HCT116 (cell line): ENCODE data around the gene SORT1. TPM values are rescaled to one million over a fixed set of nuclear protein-coding genes. Genes with fewer than 3 reads are reported as not detected.
"Not testable (repeated sequence)": the region's sequence is repeated elsewhere in the genome, so short reads cannot be mapped to it uniquely, and the experiment has no call there.

ENCODE experiments used
- ATAC-seq: fragments of 200-7000 bp; cut with Tn5 transposase; 2 replicates; pipeline ENCODE4 v1.9.1; 2020; ENCODE audit warnings: mild to moderate bottlenecking, moderate library complexity
- BruUV-seq: library from RNA; stranded (reverse); fragments of 400-500 nt; replicated peaks from 2 replicates; lab custom pipeline; 2021; lab: Mats Ljungman, UMichigan
- CTCF ChIA-PET: fragments of 300-600 bp; sonication (Branson Sonifier 250); formaldehyde crosslinking; loops from one replicate; lab custom pipeline; 2021; ENCODE audit warnings: antibody characterized with exemption; lab: Charles Lee
- POLR2A ChIA-PET: fragments of 300-600, 350-600 bp; sonication (Branson Sonifier 250); formaldehyde crosslinking; loops from one replicate; lab custom pipeline; 2021; ENCODE audit warnings: antibody characterized with exemption; lab: Charles Lee
- RAD21 ChIA-PET, 2 experiments: fragments of 300-600 bp; sonication (Branson Sonifier 250); formaldehyde crosslinking; loops; one replicate each; lab custom pipeline; 2023; ENCODE audit warnings: low total read pairs in 2 of 2; ENCODE audit not compliant: uncharacterized antibody in 2 of 2, unreplicated experiment in 2 of 2, low non-redundant PET in 1 of 2; lab: Charles Lee
- DNase-seq: peaks from one replicate; pipeline ENCODE4 v3.0.0-alpha.2; 2010; ENCODE audit warnings: low read depth, low spot score
- H2AFZ ChIP-seq: fragments of 200-600 bp; shearing (Covaris generic), sonication (generic); 2 replicates; pipeline ENCODE4 v1.6.1; 2017; ENCODE audit warnings: low read depth, mixed run types, mixed read lengths, antibody characterized with exemption, low read length; ENCODE audit not compliant: poor library complexity, severe bottlenecking
- H3K27ac ChIP-seq: 2 replicates; pipeline ENCODE4 v1.5.1; 2012; ENCODE audit warnings: low read depth, low read length
- H3K27me3 ChIP-seq: fragments of 200-600 bp; sonication (generic); 2 replicates; pipeline ENCODE4 v1.6.1; 2016; ENCODE audit warnings: mixed run types, low read length, mixed read lengths; ENCODE audit not compliant: insufficient read depth
- H3K36me3 ChIP-seq, 2 experiments: fragments of 200-500 bp in 1 of 2; fragments of 200-600 bp in 1 of 2; sonication (Bioruptor generic) in 1 of 2; sonication (generic) in 1 of 2; 2 replicates each; pipeline versions ENCODE4 v1.5.1 to v1.6.1; 2014 to 2016; ENCODE audit warnings: low read length in 2 of 2, inconsistent platforms in 1 of 2, mixed read lengths in 1 of 2, mixed run types in 1 of 2; ENCODE audit not compliant: insufficient read depth in 2 of 2, control insufficient read depth in 1 of 2
- H3K4me1 ChIP-seq, 2 experiments: fragments of 200-600 bp in 1 of 2; sonication (generic) in 1 of 2; 2 replicates each; pipeline versions ENCODE4 v1.5.1 to v1.6.1; 2012 to 2017; ENCODE audit warnings: low read length in 2 of 2, inconsistent platforms in 1 of 2, mild to moderate bottlenecking in 1 of 2, mixed read lengths in 1 of 2, mixed run types in 1 of 2, moderate library complexity in 1 of 2; ENCODE audit not compliant: insufficient read depth in 2 of 2, control insufficient read depth in 1 of 2
- H3K4me2 ChIP-seq: fragments of 200-600 bp; sonication (generic); 2 replicates; pipeline ENCODE4 v1.6.1; 2017; ENCODE audit warnings: mixed run types, low read length, mixed read lengths
- H3K4me3 ChIP-seq, 2 experiments: fragments of 200-600 bp in 1 of 2; sonication (generic) in 1 of 2; replicated peaks in 1 of 2; 2 replicates each; pipeline ENCODE4 v1.5.1; 2011 to 2016; ENCODE audit warnings: low read length in 2 of 2, control low read depth in 1 of 2, low read depth in 1 of 2, mild to moderate bottlenecking in 1 of 2, mixed read lengths in 1 of 2, mixed run types in 1 of 2
- H3K79me2 ChIP-seq: fragments of 200-600 bp; sonication (generic); 2 replicates; pipeline ENCODE4 v1.6.1; 2017; ENCODE audit warnings: mild to moderate bottlenecking, mixed run types, low read length, moderate library complexity, mixed read lengths; ENCODE audit not compliant: insufficient read depth
- H3K9ac ChIP-seq: fragments of 200-600 bp; sonication (generic); 2 replicates; pipeline ENCODE4 v1.6.1; 2016; ENCODE audit warnings: low read length, mixed read lengths
- H3K9me2 ChIP-seq: fragments of 200-600 bp; sonication (generic), shearing (Covaris generic); 2 replicates; pipeline ENCODE4 v1.6.1; 2017; ENCODE audit warnings: mixed run types, mild to moderate bottlenecking, moderate library complexity; ENCODE audit not compliant: insufficient read depth
- H3K9me3 ChIP-seq, 2 experiments: fragments of 200-500 bp in 1 of 2; fragments of 200-600 bp in 1 of 2; sonication (Bioruptor generic) in 1 of 2; sonication (generic) in 1 of 2; 2 replicates each; pipeline ENCODE4 v1.6.1; 2014 to 2017; ENCODE audit warnings: low read length in 2 of 2, mixed read lengths in 2 of 2, inconsistent platforms in 1 of 2, low read depth in 1 of 2, mild to moderate bottlenecking in 1 of 2, mixed run types in 1 of 2, moderate library complexity in 1 of 2; ENCODE audit not compliant: control insufficient read depth in 1 of 2, insufficient read depth in 1 of 2
- H4K20me1 ChIP-seq: fragments of 200-600 bp; sonication (generic), shearing (Covaris generic); 2 replicates; pipeline ENCODE4 v1.6.1; 2017; ENCODE audit warnings: mixed run types, mild to moderate bottlenecking, moderate library complexity; ENCODE audit not compliant: insufficient read depth
- CEBPB ChIP-seq: IDR thresholded peaks from 2 replicates; pipeline ENCODE4 v1.6.1; 2012; ENCODE audit warnings: low read depth
- EGR1 ChIP-seq: IDR thresholded peaks from 2 replicates; pipeline ENCODE4 v1.6.1; 2012; ENCODE audit warnings: low read depth
- EZH2 ChIP-seq: fragments of 200-600 bp; sonication (generic); IDR thresholded peaks from 2 replicates; pipeline ENCODE4 v1.6.1; 2017; ENCODE audit warnings: antibody characterized with exemption, mixed run types
- EZH2phosphoT487 ChIP-seq: fragments of 200-600 bp; IDR thresholded peaks from 2 replicates; pipeline ENCODE4 v1.6.1; 2018; ENCODE audit warnings: antibody characterized with exemption, borderline replicate concordance
- FOSL1 ChIP-seq: IDR thresholded peaks from 2 replicates; pipeline ENCODE4 v1.6.1; 2012; ENCODE audit warnings: low read depth
- JUND ChIP-seq: IDR thresholded peaks from 2 replicates; pipeline ENCODE4 v1.6.1; 2012
- POLR2AphosphoS5 ChIP-seq: IDR thresholded peaks from 2 replicates; pipeline ENCODE4 v1.6.1; 2011; ENCODE audit warnings: mild to moderate bottlenecking, low read depth, low read length, moderate library complexity
- SIN3A ChIP-seq: IDR thresholded peaks from 2 replicates; pipeline ENCODE4 v1.6.1; 2012; ENCODE audit warnings: low read depth
- SP1 ChIP-seq: IDR thresholded peaks from 2 replicates; pipeline ENCODE4 v1.6.1; 2012; ENCODE audit warnings: low read depth
- SRF ChIP-seq: IDR thresholded peaks from 2 replicates; pipeline ENCODE4 v1.6.1; 2012; ENCODE audit warnings: low read depth
- TCF7L2 ChIP-seq: IDR thresholded peaks from 2 replicates; pipeline ENCODE4 v1.7.0; 2011; ENCODE audit warnings: borderline replicate concordance, inconsistent platforms; ENCODE audit not compliant: insufficient read depth, insufficient read length; ENCODE audit errors: extremely low read depth
- YY1 ChIP-seq: IDR thresholded peaks from 2 replicates; pipeline ENCODE4 v1.6.1; 2011; ENCODE audit warnings: low read length, low read depth, moderate library complexity, mild to moderate bottlenecking; ENCODE audit not compliant: insufficient replicate concordance; ENCODE audit errors: extremely low read depth
- ZFX ChIP-seq: fragments of 450-650 bp; IDR thresholded peaks from 2 replicates; pipeline ENCODE4 v1.6.1; 2017
- intact Hi-C: fragments of 100-400 bp; cut with micrococcal nuclease; formaldehyde crosslinking; loops from 2 replicates; pipeline ENCODE4 v1.10.0; 2022
- total RNA-seq: library from RNA; stranded (reverse); gene quantifications from one replicate; pipeline ENCODE4 v1.2.1, GENCODE V29; 2021; ENCODE audit not compliant: unreplicated experiment
- TF ChIP-seq, protein P1 (sequence below): IDR thresholded peaks from 2 replicates; pipeline ENCODE4 v1.6.1; 2012
- TF ChIP-seq, protein P2 (sequence below): IDR thresholded peaks from 2 replicates; pipeline ENCODE4 v1.6.1; 2011; ENCODE audit warnings: mild to moderate bottlenecking, low read length, moderate library complexity; ENCODE audit not compliant: insufficient replicate concordance; ENCODE audit errors: extremely low read depth
- TF ChIP-seq, protein P3 (sequence below): IDR thresholded peaks from 2 replicates; pipeline ENCODE4 v1.6.1; 2012; ENCODE audit warnings: low read depth

The SORT1 gene
- total RNA-seq, 1 experiment from 2014 or later = 20.2 TPM

DNA sequence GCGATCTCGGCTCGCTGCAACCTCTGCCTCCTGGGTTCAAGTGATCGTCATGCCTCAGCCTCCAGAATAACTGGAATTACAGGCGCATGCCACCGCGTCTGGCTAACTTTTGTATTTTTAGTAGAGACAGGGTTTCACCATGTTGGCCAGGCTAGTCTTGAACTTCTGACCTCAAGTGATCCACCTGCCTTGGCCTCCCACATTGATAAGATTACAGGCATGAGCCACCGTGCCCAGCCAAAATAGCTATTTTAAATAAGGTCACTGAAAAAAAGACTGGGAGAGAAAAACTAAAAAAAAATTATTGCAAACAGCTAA is 2.5 kb downstream of the SORT1 start:
- CTCF ChIA-PET, H3K36me3 ChIP-seq, BruUV-seq, H3K9me3 ChIP-seq, DNase-seq, H3K9me2 ChIP-seq, RAD21 ChIA-PET, H3K27ac ChIP-seq, POLR2A ChIA-PET, H3K4me2 ChIP-seq, H3K9ac ChIP-seq, H4K20me1 ChIP-seq, H3K79me2 ChIP-seq, H3K4me3 ChIP-seq, H3K27me3 ChIP-seq, ATAC-seq, H2AFZ ChIP-seq: not testable (repeated sequence)
- intact Hi-C loops = loop anchor here (2.0 to 5.0 kb wide), 3 partner anchors 20 to 1613 kb away; no protein-coding TSS in a partner anchor
- peaks cover 11 to 21% of the 10 kb centered on the region in 2 experiments for H3K4me1 ChIP-seq

DNA sequence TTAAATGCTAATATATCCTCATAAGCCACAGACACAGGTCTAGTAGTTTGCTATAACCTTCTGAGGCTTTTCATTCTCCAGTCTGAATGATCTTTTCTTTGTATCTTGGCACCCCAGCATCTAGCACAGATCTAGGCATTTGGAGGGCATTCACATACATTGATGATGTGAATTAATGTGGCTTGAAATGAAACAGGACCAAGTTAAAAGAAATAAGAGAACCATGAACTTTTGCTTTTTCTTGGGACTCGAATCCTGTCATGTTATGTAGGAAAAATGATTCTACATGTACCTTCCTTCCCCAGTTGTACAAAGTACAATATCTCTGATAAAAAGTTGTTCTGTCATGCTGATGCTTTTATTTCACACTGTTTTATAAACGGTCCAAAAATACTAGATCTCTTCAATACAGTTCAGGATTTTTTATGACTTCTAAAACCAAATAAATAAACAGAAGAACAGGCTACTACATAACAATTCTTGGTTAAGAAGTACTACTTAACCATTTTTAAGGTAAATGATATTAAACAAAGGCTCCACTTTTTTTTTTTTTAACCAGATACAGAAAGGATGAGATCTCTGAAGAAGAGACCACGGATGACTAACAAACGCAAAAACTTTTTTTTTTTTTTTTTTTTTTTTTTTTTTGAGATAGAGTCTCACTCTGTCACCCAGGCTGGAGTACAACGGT is 3.0 kb downstream of the SORT1 start:
- H4K20me1 ChIP-seq = no peaks in the 10 kb centered on the region
- RAD21 ChIA-PET = no interaction called here
- no peak overlapping the region for H3K9ac ChIP-seq
- H3K4me1 ChIP-seq = peaks cover 11 to 21% of the 10 kb centered on the region in 2 experiments
- TF ChIP-seq FOSL1 (no peak), SIN3A (no peak), CEBPB (no peak), ZFX (no peak), JUND (no peak), SRF (no peak), YY1 (no peak), TCF7L2 (no peak), EGR1 (no peak), EZH2 (no peak), POLR2AphosphoS5 (no peak), EZH2phosphoT487 (no peak), SP1 (no peak)
- TF ChIP-seq, protein P1, sequence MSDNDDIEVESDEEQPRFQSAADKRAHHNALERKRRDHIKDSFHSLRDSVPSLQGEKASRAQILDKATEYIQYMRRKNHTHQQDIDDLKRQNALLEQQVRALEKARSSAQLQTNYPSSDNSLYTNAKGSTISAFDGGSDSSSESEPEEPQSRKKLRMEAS = no peak
- TF ChIP-seq, protein P2, sequence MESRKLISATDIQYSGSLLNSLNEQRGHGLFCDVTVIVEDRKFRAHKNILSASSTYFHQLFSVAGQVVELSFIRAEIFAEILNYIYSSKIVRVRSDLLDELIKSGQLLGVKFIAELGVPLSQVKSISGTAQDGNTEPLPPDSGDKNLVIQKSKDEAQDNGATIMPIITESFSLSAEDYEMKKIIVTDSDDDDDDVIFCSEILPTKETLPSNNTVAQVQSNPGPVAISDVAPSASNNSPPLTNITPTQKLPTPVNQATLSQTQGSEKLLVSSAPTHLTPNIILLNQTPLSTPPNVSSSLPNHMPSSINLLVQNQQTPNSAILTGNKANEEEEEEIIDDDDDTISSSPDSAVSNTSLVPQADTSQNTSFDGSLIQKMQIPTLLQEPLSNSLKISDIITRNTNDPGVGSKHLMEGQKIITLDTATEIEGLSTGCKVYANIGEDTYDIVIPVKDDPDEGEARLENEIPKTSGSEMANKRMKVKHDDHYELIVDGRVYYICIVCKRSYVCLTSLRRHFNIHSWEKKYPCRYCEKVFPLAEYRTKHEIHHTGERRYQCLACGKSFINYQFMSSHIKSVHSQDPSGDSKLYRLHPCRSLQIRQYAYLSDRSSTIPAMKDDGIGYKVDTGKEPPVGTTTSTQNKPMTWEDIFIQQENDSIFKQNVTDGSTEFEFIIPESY = no peak
- TF ChIP-seq, protein P3, sequence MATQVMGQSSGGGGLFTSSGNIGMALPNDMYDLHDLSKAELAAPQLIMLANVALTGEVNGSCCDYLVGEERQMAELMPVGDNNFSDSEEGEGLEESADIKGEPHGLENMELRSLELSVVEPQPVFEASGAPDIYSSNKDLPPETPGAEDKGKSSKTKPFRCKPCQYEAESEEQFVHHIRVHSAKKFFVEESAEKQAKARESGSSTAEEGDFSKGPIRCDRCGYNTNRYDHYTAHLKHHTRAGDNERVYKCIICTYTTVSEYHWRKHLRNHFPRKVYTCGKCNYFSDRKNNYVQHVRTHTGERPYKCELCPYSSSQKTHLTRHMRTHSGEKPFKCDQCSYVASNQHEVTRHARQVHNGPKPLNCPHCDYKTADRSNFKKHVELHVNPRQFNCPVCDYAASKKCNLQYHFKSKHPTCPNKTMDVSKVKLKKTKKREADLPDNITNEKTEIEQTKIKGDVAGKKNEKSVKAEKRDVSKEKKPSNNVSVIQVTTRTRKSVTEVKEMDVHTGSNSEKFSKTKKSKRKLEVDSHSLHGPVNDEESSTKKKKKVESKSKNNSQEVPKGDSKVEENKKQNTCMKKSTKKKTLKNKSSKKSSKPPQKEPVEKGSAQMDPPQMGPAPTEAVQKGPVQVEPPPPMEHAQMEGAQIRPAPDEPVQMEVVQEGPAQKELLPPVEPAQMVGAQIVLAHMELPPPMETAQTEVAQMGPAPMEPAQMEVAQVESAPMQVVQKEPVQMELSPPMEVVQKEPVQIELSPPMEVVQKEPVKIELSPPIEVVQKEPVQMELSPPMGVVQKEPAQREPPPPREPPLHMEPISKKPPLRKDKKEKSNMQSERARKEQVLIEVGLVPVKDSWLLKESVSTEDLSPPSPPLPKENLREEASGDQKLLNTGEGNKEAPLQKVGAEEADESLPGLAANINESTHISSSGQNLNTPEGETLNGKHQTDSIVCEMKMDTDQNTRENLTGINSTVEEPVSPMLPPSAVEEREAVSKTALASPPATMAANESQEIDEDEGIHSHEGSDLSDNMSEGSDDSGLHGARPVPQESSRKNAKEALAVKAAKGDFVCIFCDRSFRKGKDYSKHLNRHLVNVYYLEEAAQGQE = no peak
- H3K4me2 ChIP-seq = no peak overlapping the region
- H3K4me3 ChIP-seq = no peak overlapping the region
- POLR2A ChIA-PET = no interaction called here
- H3K27ac ChIP-seq = no peak overlapping the region
- DNase-seq (no peak), ATAC-seq (no peak)
- no peaks in the 10 kb centered on the region for H3K79me2 ChIP-seq
- CTCF ChIA-PET = no interaction called here
- no peaks in the 10 kb centered on the region for H3K36me3 ChIP-seq
- no peak overlapping the region for H2AFZ ChIP-seq
- no peaks in the 10 kb centered on the region for H3K9me2 ChIP-seq
- no peaks in the 10 kb centered on the region; the same call in 1 of the 2 replicates for H3K27me3 ChIP-seq
- intact Hi-C loops = loop anchor here (2.0 to 5.0 kb wide), 3 partner anchors 20 to 1612 kb away; no protein-coding TSS in a partner anchor
- no TSS peak for BruUV-seq
- H3K9me3 ChIP-seq = no peaks in the 10 kb centered on the region
